PFSK-1 (cell line): Measurements from ENCODE around the gene DGKB.

Experiments
- FOXP2 ChIP-seq: optimal IDR thresholded peaks from 2 replicates; pipeline ENCODE3; 2011; ENCODE audit warnings: borderline replicate concordance, control low read depth, inconsistent platforms; ENCODE audit not compliant: insufficient read depth; ENCODE audit errors: extremely low read length, extremely low read depth
- POLR2AphosphoS5 ChIP-seq: IDR thresholded peaks from 2 replicates; pipeline ENCODE4 v1.6.1; 2012; ENCODE audit warnings: low read depth, mild to moderate bottlenecking, control low read depth, low read length, moderate library complexity
- TAF1 ChIP-seq: IDR thresholded peaks from 2 replicates; pipeline ENCODE4 v1.6.1; 2012; ENCODE audit warnings: low read length, control low read depth, borderline replicate concordance; ENCODE audit not compliant: insufficient read depth

DNA sequence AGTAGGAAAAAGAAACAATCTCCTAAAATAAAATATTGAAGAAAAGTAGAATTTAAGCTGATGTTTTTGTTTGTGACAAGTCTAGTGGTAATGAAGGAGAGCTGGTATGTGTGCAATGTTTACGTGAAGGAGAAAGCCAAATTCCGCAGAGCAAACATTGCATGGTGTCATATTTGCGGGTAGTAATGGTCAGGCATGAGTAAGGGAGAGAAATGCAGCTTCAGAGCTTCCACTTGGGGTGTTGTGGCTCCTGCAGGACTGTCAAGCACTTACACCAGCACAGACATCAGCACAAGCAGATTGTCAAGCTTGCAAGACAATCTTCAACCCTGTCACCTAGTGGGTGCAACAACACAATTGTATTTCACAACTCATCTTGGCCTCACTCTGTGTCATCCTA is 776.6 kb downstream of the DGKB start:
- TF ChIP-seq TAF1, result no peak
- TF ChIP-seq POLR2AphosphoS5, result no peak
- TF ChIP-seq FOXP2, result no peak
